ENCODE results near the gene COL26A1. TPM values are rescaled to one million over a fixed set of nuclear protein-coding genes. Genes with fewer than 3 reads are reported as not detected.

Gene COL26A1
- total RNA-seq, 2 experiments from 2014 or later = not detected

GRCh38 chr7:101465131-101465530 is 102.5 kb downstream of the COL26A1 start:
- no peak overlapping the region for H3K4me3 ChIP-seq (ENCODE audit: low read depth, low read length, poor library complexity, severe bottlenecking)
- POLR2A ChIA-PET = interaction anchor here (0.5 kb wide), 1 partner anchor 297 kb away, joined by 3 read pairs; no protein-coding TSS in a partner anchor
- no peak overlapping the region for H3K27ac ChIP-seq (ENCODE audit: low read depth, low read length, poor library complexity, severe bottlenecking)
- H3K4me2 ChIP-seq (ENCODE audit: low read length) = no peak overlapping the region
- no peaks in the 10 kb centered on the region for H3K9me3 ChIP-seq (ENCODE audit: low read length)
- H3K9me2 ChIP-seq (ENCODE audit: insufficient read depth, low read length) = no peaks in the 10 kb centered on the region
- no peaks in the 10 kb centered on the region for H3K79me2 ChIP-seq (ENCODE audit: insufficient read depth, low read depth, low read length)
- no peaks in the 10 kb centered on the region for H4K20me1 ChIP-seq (ENCODE audit: insufficient read depth, low read length)
- no peaks in the 10 kb centered on the region for H3K4me1 ChIP-seq (ENCODE audit: insufficient read depth, low read length, poor library complexity, severe bottlenecking)
- H2AFZ ChIP-seq (ENCODE audit: low read length) = no peak overlapping the region
- intact Hi-C loops (cut with micrococcal nuclease; ENCODE audit: unreplicated experiment) = no loop called here
- DNase-seq (ENCODE audit: low spot score) = no peak
- CTCF ChIA-PET (ENCODE audit: unreplicated experiment) = interaction anchor here (0.7 kb wide), 1 partner anchor 128 kb away, joined by 3 read pairs; no protein-coding TSS in a partner anchor
- BruUV-seq (replicated peaks) = no TSS peak
- TF ChIP-seq EZH2phosphoT487 (IDR thresholded peaks at IDR 0.05; ENCODE audit: borderline replicate concordance, low read depth, low read length) = no peak
- TF ChIP-seq CTCF (conservative IDR thresholded peaks at IDR 0.05; ENCODE audit: low read length) = no peak
- H3K36me3 ChIP-seq (ENCODE audit: insufficient read depth, low read length) = no peaks in the 10 kb centered on the region

DNA sequence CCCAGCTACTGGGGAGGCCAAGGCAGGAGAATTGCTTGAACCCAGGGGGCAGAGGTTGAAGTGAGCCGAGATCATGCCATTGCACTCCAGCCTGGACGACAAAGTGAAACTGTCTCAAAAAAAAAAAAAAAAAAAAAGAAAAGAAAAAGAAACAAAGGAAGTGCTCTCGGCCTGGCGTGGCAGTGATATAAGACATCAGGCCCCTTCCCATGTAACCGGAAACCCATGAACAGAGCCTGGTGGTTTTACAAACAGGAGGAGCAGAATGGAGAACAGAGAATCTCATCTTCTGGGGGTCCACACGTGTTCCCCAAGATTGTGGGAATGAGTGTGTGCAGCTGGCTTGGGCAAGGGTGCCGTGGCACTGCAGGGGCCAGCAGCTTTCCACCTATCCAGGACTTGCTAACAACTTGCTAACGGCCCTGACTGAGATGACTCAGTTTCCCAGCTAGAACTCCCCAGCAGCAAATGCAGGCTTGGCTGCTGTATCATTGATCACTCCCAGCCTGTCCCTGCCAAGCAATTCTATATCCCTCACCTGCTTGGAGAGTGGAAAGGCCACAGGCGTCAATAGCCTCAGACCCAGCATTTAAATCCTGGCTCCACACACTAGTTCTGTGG is 103.0 kb downstream of the COL26A1 start:
- Histone ChIP-seq H3K79me2 (ENCODE audit: insufficient read depth, low read depth, low read length) (no peaks in the 10 kb centered on the region), H3K27ac (ENCODE audit: low read depth, low read length, poor library complexity, severe bottlenecking) (no peak overlapping the region), H4K20me1 (ENCODE audit: insufficient read depth, low read length) (no peaks in the 10 kb centered on the region), H2AFZ (ENCODE audit: low read length) (no peak overlapping the region), H3K4me1 (ENCODE audit: insufficient read depth, low read length, poor library complexity, severe bottlenecking) (no peaks in the 10 kb centered on the region), H3K4me2 (ENCODE audit: low read length) (no peak overlapping the region), H3K9me2 (ENCODE audit: insufficient read depth, low read length) (no peaks in the 10 kb centered on the region), H3K36me3 (ENCODE audit: insufficient read depth, low read length) (no peaks in the 10 kb centered on the region), H3K9me3 (ENCODE audit: low read length) (no peaks in the 10 kb centered on the region), H3K4me3 (ENCODE audit: low read depth, low read length, poor library complexity, severe bottlenecking) (no peak overlapping the region)
- intact Hi-C loops (cut with micrococcal nuclease; ENCODE audit: unreplicated experiment) = no loop called here
- POLR2A ChIA-PET = interaction anchor here (0.5 kb wide), 1 partner anchor 296 kb away, joined by 3 read pairs; no protein-coding TSS in a partner anchor
- TF ChIP-seq CTCF (conservative IDR thresholded peaks at IDR 0.05; ENCODE audit: low read length) = no peak
- no peak for TF ChIP-seq EZH2phosphoT487 (IDR thresholded peaks at IDR 0.05; ENCODE audit: borderline replicate concordance, low read depth, low read length)
- no TSS peak for BruUV-seq (replicated peaks)
- CTCF ChIA-PET (ENCODE audit: unreplicated experiment) = interaction anchor here (0.7 kb wide), 1 partner anchor 128 kb away, joined by 3 read pairs; no protein-coding TSS in a partner anchor
- no peak for DNase-seq (ENCODE audit: low spot score)

- TF ChIP-seq CTCF (conservative IDR thresholded peaks at IDR 0.05; ENCODE audit: low read length) (no peak), EZH2phosphoT487 (IDR thresholded peaks at IDR 0.05; ENCODE audit: borderline replicate concordance, low read depth, low read length) (no peak)
- H3K36me3 ChIP-seq (ENCODE audit: insufficient read depth, low read length) = no peaks in the 10 kb centered on the region
- no peaks in the 10 kb centered on the region for H3K79me2 ChIP-seq (ENCODE audit: insufficient read depth, low read depth, low read length)
- H3K4me2 ChIP-seq (ENCODE audit: low read length) = no peak overlapping the region
- intact Hi-C loops (cut with micrococcal nuclease; ENCODE audit: unreplicated experiment) = no loop called here
- no peak overlapping the region for H2AFZ ChIP-seq (ENCODE audit: low read length)
- no peak overlapping the region for H3K4me3 ChIP-seq (ENCODE audit: low read depth, low read length, poor library complexity, severe bottlenecking)
- ChIA-PET CTCF (ENCODE audit: unreplicated experiment) (no interaction called here), POLR2A (no interaction called here)
- H3K4me1 ChIP-seq (ENCODE audit: insufficient read depth, low read length, poor library complexity, severe bottlenecking) = no peaks in the 10 kb centered on the region
- no TSS peak for BruUV-seq (replicated peaks)
- no peaks in the 10 kb centered on the region for H4K20me1 ChIP-seq (ENCODE audit: insufficient read depth, low read length)
- H3K9me2 ChIP-seq (ENCODE audit: insufficient read depth, low read length) = no peaks in the 10 kb centered on the region
- no peak for DNase-seq (ENCODE audit: low spot score)
- H3K9me3 ChIP-seq (ENCODE audit: low read length) = no peaks in the 10 kb centered on the region
- H3K27ac ChIP-seq (ENCODE audit: low read depth, low read length, poor library complexity, severe bottlenecking) = no peak overlapping the region
Measured at GRCh38 chr7:101466871-101467270, 104.2 kb downstream of the COL26A1 start.

Data from OCI-LY7 (cell line).